GM18505 (cell line): ENCODE measurements around the gene TMOD1.

Experiments used
- ATAC-seq: cut with Tn5 transposase; IDR thresholded peaks from one replicate; pipeline ENCODE4 v1.9.1; 2021; ENCODE audit not compliant: unreplicated experiment
- POLR2A ChIP-seq: IDR thresholded peaks from 4 replicates; pipeline ENCODE4 v1.6.1; 2011; ENCODE audit warnings: borderline replicate concordance; ENCODE audit not compliant: insufficient read depth, insufficient read length; ENCODE audit errors: extremely low read depth

Gene TMOD1

DNA sequence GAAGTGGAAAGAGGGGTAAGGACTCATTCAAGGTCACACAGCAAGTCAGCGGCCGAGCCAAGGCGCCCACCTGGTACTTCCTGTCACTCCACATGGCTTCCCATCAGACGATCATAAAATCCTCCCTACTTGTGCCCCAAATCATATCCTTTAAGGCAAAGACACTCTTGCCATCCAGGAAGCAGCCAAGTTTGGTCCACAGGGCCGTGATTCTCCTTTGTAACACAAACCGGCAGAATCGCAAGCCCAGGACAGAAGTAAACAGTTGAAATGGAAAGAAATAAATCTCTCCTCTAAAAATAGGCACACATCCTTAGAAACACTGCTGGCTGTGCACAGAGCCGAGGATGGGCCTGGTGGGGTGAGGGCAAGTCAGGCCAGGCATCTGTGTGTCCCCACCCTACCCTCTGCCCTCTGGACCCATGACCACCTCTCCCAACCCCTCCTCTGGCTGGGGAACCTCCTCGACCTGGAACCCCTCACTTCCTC is 30.5 kb downstream of the TMOD1 start:
- no peak for TF ChIP-seq POLR2A
- no peak for ATAC-seq

DNA sequence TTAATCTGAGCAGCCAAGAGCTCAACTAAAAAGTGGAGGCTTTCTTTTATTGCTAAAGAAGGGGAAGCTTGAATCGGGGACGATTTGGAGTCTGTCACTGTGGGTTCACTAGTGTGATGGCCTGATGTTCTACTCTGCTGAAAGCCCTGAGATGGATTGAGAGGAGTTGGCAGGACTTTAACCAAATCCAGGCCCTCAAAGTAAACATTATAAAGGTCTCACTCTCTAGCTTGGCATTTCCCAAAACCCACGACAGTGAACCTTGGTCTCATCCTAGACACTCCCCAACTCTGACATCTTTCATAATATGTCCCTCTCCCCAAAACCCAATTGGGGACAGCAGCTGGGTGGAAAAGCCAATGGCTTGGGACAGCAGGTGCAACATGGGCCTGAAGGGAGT is 32.7 kb downstream of the TMOD1 start:
- no peak for ATAC-seq

DNA sequence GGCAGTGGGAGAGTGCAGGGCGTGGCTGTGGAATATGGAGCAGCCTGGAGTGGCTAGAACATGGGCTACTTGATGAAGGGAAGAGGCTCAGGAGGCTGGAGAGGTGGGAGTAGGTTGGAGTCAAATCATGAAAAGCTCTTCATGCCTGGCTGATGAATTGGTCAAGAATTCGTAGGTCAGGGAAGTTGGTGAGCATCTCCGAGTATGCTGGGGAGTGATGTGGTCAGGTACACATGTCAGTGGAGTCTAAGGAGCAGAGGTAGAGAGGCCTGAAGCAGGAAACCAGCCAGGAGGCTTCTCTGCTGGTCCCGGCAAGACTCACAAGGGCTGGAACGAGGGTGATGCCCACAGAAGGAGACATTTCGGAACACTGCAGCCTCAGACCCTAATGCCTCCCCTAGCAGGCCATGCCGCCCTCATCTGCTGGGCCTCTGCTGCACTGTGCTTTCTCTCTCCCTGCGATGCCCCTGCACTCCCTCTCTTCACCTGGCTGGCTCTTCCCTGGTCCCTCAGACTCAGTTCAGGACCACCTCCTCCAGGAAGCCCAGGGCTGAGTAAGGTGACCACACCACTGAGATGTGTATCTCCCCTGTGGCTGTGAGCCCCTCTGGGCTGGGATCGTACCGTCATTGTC is 33.6 kb downstream of the TMOD1 start:
- TF ChIP-seq POLR2A, result no peak
- ATAC-seq, result no peak

More for the DNA sequence above, 32.7 kb downstream of the TMOD1 start:
- TF ChIP-seq POLR2A, result no peak

DNA sequence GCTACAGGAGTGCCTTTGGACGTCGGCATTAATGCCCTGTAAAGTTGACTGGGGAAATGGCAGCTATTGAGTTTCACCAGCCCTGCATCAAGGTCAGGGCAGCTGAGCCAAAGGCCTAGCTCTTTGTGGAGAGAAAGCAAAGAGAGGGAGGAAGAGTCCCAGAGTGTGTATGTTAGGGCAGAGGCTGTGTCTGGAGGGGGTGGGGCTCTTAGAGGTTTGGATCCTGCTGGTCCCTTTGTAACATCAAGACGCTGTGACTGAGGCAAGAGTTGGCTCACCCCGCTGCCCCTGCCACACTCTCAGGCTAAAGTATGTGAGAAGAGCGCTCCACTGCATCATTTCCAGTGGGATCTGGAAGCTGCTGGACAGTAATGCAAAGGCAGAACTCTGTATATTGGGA is 34.3 kb downstream of the TMOD1 start:
- TF ChIP-seq POLR2A, result no peak
- no peak for ATAC-seq

DNA sequence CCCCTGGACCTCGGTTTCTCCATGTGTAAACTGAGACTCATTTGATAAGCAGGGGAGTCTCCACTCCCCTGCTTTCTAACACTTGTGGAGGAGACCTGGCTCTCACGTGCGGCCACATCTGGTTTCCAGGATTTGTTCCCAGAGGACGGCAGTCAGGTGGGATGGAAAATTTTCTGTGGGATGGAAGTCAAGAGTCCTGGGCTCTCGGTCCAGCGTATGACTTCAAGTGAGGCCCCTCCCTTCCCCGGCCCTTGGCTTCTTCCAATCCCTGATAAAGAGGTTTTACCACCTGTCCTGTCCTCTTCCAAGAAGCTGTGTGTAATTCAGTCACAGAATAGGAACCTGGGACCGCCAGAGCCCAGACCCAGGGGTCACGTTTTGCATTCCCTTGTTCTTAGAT is 35.0 kb downstream of the TMOD1 start:
- no peak for TF ChIP-seq POLR2A
- no peak for ATAC-seq

DNA sequence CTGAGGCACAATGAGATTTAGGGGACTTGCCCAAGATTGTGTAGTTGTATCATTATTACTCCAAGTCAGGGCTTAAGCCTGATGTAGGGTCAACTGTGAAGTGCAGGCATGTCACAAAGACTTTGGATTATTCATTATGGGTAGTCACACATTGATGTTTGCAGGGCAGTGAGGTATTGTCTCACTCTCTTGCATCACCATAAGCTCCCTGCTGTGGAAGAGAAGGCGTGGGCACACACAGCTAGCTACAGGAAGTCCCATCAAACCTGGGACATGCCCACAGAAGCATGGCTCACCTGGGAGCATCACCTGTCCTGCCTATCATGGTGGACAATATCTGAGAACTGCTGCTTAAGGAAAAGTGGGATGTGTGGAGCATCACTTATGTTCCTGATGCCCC is 42.1 kb downstream of the TMOD1 start:
- ATAC-seq, result no peak
- TF ChIP-seq POLR2A, result no peak

DNA sequence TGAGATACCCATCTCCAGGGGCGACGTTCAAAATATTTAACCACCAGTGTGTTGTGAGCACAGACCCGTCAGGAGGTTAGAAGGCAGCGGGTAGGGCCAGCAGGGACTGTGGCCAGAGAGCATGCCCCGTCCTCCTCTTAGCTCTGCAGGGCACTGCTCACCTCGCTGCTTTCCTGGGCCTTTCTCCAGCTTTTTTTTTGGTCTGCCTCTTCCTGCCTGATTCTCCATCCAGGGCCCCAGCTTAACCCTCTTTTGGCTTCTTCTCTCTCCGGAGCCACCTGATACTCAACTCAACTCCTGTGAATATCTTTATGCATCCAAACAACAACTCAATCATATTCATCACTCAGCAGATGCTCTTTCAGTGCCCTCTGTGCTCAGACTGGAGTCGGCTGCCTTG is 44.0 kb downstream of the TMOD1 start:
- ATAC-seq, result no peak

DNA sequence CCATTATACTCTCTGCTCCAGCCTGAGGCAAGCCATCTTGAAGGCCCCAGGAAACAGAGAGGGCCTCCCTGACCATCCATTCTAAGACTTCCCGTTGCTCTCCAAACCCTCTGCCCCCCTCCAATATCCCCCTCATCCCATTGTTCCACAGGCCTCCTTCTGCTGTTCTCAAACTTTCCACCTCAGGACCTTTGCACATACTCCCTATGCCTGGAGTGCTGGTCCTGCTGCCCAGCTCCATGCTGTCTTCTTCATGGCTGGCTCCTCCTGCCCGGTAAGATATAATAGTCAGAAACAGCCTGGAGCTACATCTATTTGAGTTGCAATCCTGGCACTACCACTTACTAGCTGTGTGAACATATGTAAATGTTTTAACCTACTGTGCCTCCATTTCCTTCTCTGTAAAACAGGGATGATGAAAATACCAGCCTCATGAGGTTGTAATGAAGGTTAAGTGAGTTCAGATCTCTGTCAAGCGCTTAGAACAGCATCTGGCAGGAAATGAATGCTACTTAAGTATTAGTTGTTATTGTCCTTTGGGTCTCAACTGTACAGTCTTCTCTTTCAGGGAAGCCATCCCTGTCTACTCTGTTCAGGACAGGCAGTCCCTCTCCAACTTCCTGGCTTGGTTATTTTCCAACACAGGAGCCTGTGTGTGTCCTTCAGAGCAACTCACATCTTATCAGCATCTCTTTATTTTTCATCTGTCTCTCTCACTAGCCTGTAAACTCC is 45.8 kb downstream of the TMOD1 start:
- TF ChIP-seq POLR2A, result no peak
- ATAC-seq, result no peak

More for the DNA sequence above, 44.0 kb downstream of the TMOD1 start:
- TF ChIP-seq POLR2A, result no peak

DNA sequence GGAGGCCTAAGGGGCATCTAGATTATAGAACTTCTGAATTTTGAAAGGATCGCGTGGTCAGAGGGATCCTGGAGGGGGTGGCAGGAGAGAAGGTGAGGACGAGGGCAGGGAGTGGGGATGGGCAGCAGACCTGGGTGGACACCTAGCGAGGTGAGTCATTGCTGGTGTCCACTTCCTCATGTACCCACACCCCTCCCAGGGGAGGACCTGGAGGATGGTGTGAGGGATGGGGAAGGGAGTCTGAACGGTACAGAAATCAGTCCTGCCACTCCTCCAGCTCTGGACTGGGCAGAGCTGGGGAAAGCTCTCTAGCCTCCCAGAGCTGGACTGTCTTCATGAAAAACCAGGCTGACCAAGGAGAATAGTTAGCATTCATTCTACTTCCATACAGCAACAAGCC is 46.9 kb downstream of the TMOD1 start:
- no peak for ATAC-seq
- TF ChIP-seq POLR2A, result no peak

DNA sequence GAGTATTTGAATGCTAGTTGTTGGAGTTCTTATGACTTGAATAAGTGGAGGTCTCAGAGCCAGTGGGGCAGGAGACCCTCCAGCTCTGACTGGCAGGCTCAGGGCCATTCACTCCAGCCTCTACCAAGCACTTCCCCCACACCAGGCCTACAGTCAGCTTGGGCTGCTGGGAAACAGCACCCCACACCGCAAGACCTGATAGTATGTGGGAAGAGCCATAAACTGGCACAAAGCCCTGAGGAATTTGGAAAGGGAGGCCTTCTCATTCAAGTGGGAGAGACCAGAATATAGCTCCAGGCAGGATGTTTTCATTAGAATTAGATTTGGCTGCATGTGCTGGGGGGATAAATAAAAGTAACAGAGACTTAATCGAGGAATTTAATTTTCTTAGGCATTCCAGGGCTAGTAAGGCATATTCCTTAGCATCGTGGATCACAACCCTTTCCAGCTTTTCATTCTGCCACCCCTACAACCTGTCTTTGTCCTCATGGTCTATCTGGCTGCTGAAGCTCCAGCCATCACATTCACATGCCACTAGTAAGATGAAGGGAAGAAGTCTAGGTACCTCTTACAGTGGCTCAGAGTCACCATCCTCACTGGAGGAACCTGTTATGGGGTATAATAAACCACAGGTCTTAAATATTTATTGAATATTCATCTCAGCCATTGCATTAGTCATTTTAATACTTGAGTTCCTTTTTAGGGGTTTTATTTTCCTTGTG is 47.5 kb downstream of the TMOD1 start:
- no peak for TF ChIP-seq POLR2A
- ATAC-seq, result no peak

DNA sequence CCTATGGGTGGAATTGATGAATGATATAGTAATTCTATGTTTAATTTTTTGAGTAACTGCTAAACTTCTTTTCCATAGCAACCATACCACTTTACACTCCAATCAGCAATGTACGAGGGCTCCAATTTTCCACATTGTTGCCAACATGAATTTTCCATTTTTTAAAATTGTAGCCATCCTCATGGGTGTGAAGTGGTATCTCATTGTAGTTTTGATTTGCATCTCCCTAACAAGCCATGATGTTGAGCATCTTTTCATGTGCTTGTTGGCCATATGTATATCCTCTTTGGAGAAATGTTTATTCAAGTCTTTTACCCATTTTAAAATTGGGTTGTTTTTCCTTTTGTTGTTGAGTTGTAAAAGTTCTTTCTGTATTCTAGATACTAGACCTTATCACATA is 48.9 kb downstream of the TMOD1 start:
- TF ChIP-seq POLR2A, result no peak
- no peak for ATAC-seq

DNA sequence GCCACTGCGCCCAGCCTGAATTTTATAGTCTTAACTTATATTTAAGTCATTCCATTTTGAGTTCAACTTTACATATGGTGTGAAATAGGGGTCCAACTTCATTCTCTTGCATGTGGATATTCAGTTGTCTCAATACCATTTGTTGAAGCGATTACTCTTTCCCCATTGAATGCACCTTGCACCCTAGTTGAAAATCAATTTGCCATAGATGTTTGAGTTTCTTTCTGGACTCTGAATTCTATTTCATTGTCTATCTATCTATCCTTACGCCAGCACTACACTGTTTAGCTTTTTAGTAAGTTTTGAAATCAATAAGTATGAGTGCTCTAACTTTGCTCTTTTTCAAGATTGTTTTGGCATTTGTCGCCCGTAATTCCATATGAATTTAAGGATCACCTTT is 49.8 kb downstream of the TMOD1 start:
- no peak for ATAC-seq
- TF ChIP-seq POLR2A, result no peak

DNA sequence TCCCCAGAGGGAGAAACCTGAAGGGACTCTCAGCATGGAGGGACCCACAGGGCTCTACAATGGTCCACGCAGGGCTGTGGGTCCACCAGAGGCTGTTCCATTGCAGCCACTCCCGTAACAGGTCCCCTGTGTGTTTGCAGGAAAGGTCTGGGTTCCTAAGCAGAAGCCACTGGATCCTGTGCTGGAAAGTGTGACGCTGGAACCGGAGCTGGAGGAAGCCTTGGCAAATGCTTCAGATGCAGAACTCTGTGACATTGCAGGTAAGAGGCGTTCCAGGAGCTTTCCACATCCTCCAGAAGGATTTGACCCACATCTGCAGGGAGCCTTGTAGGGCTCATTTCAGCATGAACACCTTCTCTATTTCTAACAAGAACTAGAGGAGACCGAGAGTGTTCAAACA is 51.7 kb downstream of the TMOD1 start:
- no peak for TF ChIP-seq POLR2A
- no peak for ATAC-seq

DNA sequence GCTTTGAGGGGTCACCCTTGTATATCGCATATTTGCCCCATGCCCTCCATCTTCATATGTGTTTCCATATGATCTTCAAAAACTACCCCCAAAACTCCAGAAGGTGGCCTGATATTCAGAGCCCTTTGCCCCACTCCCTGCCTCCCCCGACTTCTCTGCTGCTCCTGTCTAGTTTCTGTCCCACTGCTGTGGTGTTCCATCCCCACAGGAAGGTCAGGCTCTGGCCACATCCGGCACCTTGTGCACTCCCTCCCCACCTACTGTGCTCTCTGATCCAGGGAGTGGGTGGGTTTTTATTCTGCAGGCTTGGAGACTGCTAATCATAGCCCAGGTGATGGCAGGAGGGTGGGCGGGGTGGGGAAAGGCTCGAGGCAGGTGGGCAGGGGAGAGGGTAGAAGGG is 52.4 kb downstream of the TMOD1 start:
- ATAC-seq, result no peak
- no peak for TF ChIP-seq POLR2A
